Neuron (in vitro differentiated cells): ENCODE measurements around the gene XYLT1.

Experiments
- H2AFZ ChIP-seq: one replicate; pipeline ENCODE4 v1.6.1; 2013; ENCODE audit warnings: low read depth, mild to moderate bottlenecking, inconsistent platforms, low read length, moderate library complexity
- H3K27me3 ChIP-seq: one replicate; pipeline ENCODE4 v1.6.1; 2013; ENCODE audit warnings: low read length; ENCODE audit not compliant: insufficient read depth
- H3K36me3 ChIP-seq: one replicate; pipeline ENCODE4 v1.6.1; 2013; ENCODE audit warnings: low read length; ENCODE audit not compliant: insufficient read depth
- H3K4me1 ChIP-seq: one replicate; pipeline ENCODE4 v1.6.1; 2013; ENCODE audit warnings: low read length; ENCODE audit not compliant: insufficient read depth
- H3K4me3 ChIP-seq: 2 replicates; pipeline ENCODE4 v1.5.1; 2013; ENCODE audit warnings: mild to moderate bottlenecking, low read length, moderate library complexity
- H3K9me3 ChIP-seq: one replicate; pipeline ENCODE4 v1.6.1; 2013; ENCODE audit warnings: low read length

XYLT1 gene

GRCh38 chr16:17278988-17279387, 191.8 kb downstream of the XYLT1 start:
- no peaks in the 10 kb centered on the region for H3K36me3 ChIP-seq
- no peaks in the 10 kb centered on the region for H3K27me3 ChIP-seq
- H3K4me1 ChIP-seq = peaks cover 6% of the 10 kb centered on the region
- H3K4me3 ChIP-seq = no peak overlapping the region
- H3K9me3 ChIP-seq = no peaks in the 10 kb centered on the region
- no peak overlapping the region for H2AFZ ChIP-seq

GRCh38 chr16:17277981-17278381, 192.8 kb downstream of the XYLT1 start:
- Histone ChIP-seq H3K27me3 (no peaks in the 10 kb centered on the region), H3K36me3 (no peaks in the 10 kb centered on the region), H2AFZ (no peak overlapping the region), H3K4me1 (peaks cover under 1% of the 10 kb centered on the region), H3K4me3 (no peak overlapping the region), H3K9me3 (no peaks in the 10 kb centered on the region)

- no peaks in the 10 kb centered on the region for H3K27me3 ChIP-seq
- peaks cover under 1% of the 10 kb centered on the region for H3K4me1 ChIP-seq
- no peak overlapping the region for H2AFZ ChIP-seq
- H3K36me3 ChIP-seq = no peaks in the 10 kb centered on the region
- H3K4me3 ChIP-seq = no peak overlapping the region
- no peaks in the 10 kb centered on the region for H3K9me3 ChIP-seq
These were observed 194.2 kb downstream of the XYLT1 start for GRCh38 chr16:17276610-17277009.

- H3K9me3 ChIP-seq = no peaks in the 10 kb centered on the region
- H3K4me1 ChIP-seq = peaks cover 6% of the 10 kb centered on the region
- no peaks in the 10 kb centered on the region for H3K36me3 ChIP-seq
- no peak overlapping the region for H2AFZ ChIP-seq
- no peaks in the 10 kb centered on the region for H3K27me3 ChIP-seq
- no peak overlapping the region for H3K4me3 ChIP-seq
These were observed 194.7 kb downstream of the XYLT1 start for GRCh38 chr16:17276010-17276530.

- H3K4me1 ChIP-seq = peaks cover 7% of the 10 kb centered on the region
- no peak overlapping the region for H2AFZ ChIP-seq
- no peaks in the 10 kb centered on the region for H3K9me3 ChIP-seq
- no peaks in the 10 kb centered on the region for H3K36me3 ChIP-seq
- no peaks in the 10 kb centered on the region for H3K27me3 ChIP-seq
- H3K4me3 ChIP-seq = no peak overlapping the region
These were observed 195.4 kb downstream of the XYLT1 start for GRCh38 chr16:17275076-17276009.

GRCh38 chr16:17273142-17273561, 197.6 kb downstream of the XYLT1 start:
- Histone ChIP-seq H3K36me3 (no peaks in the 10 kb centered on the region), H3K4me1 (peaks cover 7% of the 10 kb centered on the region), H3K9me3 (no peaks in the 10 kb centered on the region), H3K27me3 (no peaks in the 10 kb centered on the region), H2AFZ (no peak overlapping the region), H3K4me3 (no peak overlapping the region)

GRCh38 chr16:17272716-17273115, 198.0 kb downstream of the XYLT1 start:
- Histone ChIP-seq H3K27me3 (no peaks in the 10 kb centered on the region), H3K9me3 (no peaks in the 10 kb centered on the region), H2AFZ (no peak overlapping the region), H3K4me1 (peaks cover 7% of the 10 kb centered on the region), H3K36me3 (no peaks in the 10 kb centered on the region), H3K4me3 (no peak overlapping the region)

- Histone ChIP-seq H3K9me3 (no peaks in the 10 kb centered on the region), H3K27me3 (no peaks in the 10 kb centered on the region), H3K4me3 (no peak overlapping the region), H2AFZ (no peak overlapping the region), H3K4me1 (peaks cover 7% of the 10 kb centered on the region), H3K36me3 (no peaks in the 10 kb centered on the region)
These were observed 199.1 kb downstream of the XYLT1 start for GRCh38 chr16:17271687-17272086.

GRCh38 chr16:17270683-17271109, 200.1 kb downstream of the XYLT1 start:
- Histone ChIP-seq H3K4me1 (peaks cover 7% of the 10 kb centered on the region), H3K4me3 (no peak overlapping the region), H3K36me3 (no peaks in the 10 kb centered on the region), H3K9me3 (no peaks in the 10 kb centered on the region), H3K27me3 (no peaks in the 10 kb centered on the region), H2AFZ (no peak overlapping the region)

GRCh38 chr16:17270111-17270510, 200.6 kb downstream of the XYLT1 start:
- Histone ChIP-seq H3K36me3 (no peaks in the 10 kb centered on the region), H3K27me3 (no peaks in the 10 kb centered on the region), H2AFZ (no peak overlapping the region), H3K4me1 (peaks cover 7% of the 10 kb centered on the region), H3K9me3 (no peaks in the 10 kb centered on the region), H3K4me3 (no peak overlapping the region)

- Histone ChIP-seq H3K4me1 (peaks cover 7% of the 10 kb centered on the region), H3K27me3 (no peaks in the 10 kb centered on the region), H3K36me3 (no peaks in the 10 kb centered on the region), H3K9me3 (no peaks in the 10 kb centered on the region), H2AFZ (no peak overlapping the region), H3K4me3 (no peak overlapping the region)
These were observed 201.3 kb downstream of the XYLT1 start for GRCh38 chr16:17269439-17269838.

- H3K36me3 ChIP-seq = no peaks in the 10 kb centered on the region
- no peaks in the 10 kb centered on the region for H3K27me3 ChIP-seq
- H3K4me1 ChIP-seq = peaks cover 7% of the 10 kb centered on the region
- H3K9me3 ChIP-seq = no peaks in the 10 kb centered on the region
- H2AFZ ChIP-seq = no peak overlapping the region
- no peak overlapping the region for H3K4me3 ChIP-seq
These were observed 204.0 kb downstream of the XYLT1 start for GRCh38 chr16:17266608-17267313.

- Histone ChIP-seq H3K36me3 (no peaks in the 10 kb centered on the region), H3K4me1 (peaks cover 7% of the 10 kb centered on the region), H2AFZ (no peak overlapping the region), H3K4me3 (no peak overlapping the region), H3K27me3 (no peaks in the 10 kb centered on the region), H3K9me3 (no peaks in the 10 kb centered on the region)
These were observed 205.6 kb downstream of the XYLT1 start for GRCh38 chr16:17265154-17265553.
